Measurements from ENCODE around the gene APOB. TPM values are rescaled to one million over a fixed set of nuclear protein-coding genes. Genes with fewer than 3 reads are reported as not detected.

The APOB gene
- total RNA-seq, 4 donors from 2014 or later = 14.0 to 2,659 (median 1,284) TPM

DNA sequence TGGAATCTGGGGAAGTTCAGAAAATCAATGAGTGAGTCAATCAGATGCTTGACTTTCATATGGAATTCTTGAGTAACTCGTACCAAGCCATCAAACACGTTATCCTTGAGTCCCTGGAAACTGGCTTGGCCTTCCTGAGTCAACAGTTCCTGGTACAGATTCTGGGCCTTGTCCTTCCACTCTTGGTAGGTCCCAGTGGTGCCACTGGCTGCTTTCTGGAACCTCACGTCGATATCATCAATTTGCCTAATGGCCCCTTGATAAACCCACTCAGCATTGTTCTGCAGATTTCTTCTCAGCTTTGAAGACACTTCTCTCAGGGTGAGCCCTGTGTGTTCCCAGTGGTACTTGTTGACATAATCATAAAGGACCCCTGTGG lies 41.1 kb downstream of the APOB start:
- Histone ChIP-seq H3K4me1 (no peaks in the 10 kb centered on the region), H3K27ac (no peak overlapping the region), H3K36me3 (no peaks in the 10 kb centered on the region), H3K9me3 (no peaks in the 10 kb centered on the region), H3K4me3 (no peak overlapping the region), H3K27me3 (no peaks in the 10 kb centered on the region)
- DNase-seq = no peak
- TF ChIP-seq POLR2A (IDR thresholded peaks at IDR 0.05) = no peak
- TF ChIP-seq, protein P1, sequence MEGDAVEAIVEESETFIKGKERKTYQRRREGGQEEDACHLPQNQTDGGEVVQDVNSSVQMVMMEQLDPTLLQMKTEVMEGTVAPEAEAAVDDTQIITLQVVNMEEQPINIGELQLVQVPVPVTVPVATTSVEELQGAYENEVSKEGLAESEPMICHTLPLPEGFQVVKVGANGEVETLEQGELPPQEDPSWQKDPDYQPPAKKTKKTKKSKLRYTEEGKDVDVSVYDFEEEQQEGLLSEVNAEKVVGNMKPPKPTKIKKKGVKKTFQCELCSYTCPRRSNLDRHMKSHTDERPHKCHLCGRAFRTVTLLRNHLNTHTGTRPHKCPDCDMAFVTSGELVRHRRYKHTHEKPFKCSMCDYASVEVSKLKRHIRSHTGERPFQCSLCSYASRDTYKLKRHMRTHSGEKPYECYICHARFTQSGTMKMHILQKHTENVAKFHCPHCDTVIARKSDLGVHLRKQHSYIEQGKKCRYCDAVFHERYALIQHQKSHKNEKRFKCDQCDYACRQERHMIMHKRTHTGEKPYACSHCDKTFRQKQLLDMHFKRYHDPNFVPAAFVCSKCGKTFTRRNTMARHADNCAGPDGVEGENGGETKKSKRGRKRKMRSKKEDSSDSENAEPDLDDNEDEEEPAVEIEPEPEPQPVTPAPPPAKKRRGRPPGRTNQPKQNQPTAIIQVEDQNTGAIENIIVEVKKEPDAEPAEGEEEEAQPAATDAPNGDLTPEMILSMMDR (IDR thresholded peaks at IDR 0.05) = no peak

DNA sequence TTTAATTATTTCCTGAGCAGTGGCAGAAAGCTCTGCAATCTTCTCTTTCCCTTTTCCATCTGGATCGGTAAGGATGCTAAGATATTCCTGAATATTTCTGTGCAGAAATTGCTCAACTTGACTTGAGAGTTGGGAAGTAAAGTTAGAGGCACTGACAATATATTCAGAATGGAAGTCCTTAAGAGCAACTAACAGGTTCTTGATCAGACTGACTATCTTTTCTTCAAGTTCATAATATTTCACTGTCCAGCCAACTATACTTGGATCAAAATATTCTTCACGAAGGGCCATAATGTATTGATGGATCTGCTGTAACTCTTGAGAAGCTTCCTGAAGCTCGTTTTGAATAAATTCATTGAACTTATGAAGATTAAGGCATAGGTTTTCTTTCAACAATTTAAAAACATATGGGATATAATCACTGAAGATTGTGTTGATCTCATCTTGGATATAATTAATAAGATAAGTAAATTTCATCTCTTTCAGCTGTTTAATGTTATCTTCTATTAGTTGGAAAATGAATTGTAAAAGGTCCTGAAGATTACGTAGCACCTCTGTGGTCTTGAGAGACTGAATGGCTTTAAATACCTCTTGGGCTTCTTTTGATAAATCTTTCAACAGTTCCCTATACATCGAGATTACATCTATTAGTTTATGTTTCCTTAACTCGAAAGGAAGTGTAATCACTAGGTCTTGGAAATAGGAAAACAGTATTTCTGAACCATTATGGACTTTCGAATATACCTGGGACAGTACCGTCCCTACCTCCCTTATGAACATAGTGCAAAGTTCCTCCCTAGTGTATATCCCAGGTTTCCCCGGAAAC lies 41.7 kb downstream of the APOB start:
- Histone ChIP-seq H3K36me3 (no peaks in the 10 kb centered on the region), H3K4me1 (no peaks in the 10 kb centered on the region)
- TF ChIP-seq POLR2A (IDR thresholded peaks at IDR 0.05) = no peak
- TF ChIP-seq, protein P1 (IDR thresholded peaks at IDR 0.05) = no peak

DNA sequence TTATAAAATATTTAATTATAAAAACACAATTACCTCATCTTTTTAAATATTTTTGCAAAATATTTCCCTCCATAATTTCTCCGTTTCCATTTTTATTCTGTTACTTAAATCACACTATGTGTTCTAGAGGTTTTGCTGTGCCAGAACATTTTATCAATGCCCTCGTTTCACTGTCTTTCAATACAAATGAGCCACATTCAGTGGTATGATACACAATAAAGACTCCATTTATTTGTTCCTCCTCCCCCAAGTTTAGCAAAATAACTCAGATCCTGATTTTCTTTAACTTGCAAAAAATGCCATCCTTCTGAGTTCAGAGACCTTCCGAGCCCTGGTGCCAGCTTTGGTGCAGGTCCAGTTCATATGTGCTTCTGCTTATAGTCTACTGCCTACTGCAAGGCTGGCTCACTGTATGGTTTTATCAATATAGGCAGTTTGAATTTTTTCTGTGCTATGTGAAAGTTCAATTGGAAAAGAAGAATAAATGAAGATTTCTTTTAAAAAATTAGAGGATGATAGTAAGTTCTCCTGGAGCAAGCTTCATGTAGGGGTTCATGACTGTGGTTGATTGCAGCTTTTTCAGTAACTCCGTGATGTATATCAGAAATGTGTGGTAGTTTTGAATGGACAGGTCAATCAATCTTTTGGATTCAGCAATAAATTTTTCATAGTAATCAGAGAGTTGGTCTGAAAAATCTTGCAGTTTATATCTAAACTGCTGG lies 42.5 kb downstream of the APOB start:
- no peaks in the 10 kb centered on the region for H3K27me3 ChIP-seq
- no peak overlapping the region for H3K27ac ChIP-seq
- no peaks in the 10 kb centered on the region for H3K9me3 ChIP-seq
- DNase-seq = no peak
- H3K4me3 ChIP-seq = no peak overlapping the region
- H3K36me3 ChIP-seq = no peaks in the 10 kb centered on the region
- no peaks in the 10 kb centered on the region for H3K4me1 ChIP-seq
- TF ChIP-seq, protein P1 (IDR thresholded peaks at IDR 0.05) = no peak
- no peak for TF ChIP-seq POLR2A (IDR thresholded peaks at IDR 0.05)

More for the DNA sequence above, 41.7 kb downstream of the APOB start:
- no peaks in the 10 kb centered on the region for H3K9me3 ChIP-seq
- DNase-seq = no peak
- H3K27me3 ChIP-seq = no peaks in the 10 kb centered on the region
- H3K4me3 ChIP-seq = no peak overlapping the region
- no peak overlapping the region for H3K27ac ChIP-seq

DNA sequence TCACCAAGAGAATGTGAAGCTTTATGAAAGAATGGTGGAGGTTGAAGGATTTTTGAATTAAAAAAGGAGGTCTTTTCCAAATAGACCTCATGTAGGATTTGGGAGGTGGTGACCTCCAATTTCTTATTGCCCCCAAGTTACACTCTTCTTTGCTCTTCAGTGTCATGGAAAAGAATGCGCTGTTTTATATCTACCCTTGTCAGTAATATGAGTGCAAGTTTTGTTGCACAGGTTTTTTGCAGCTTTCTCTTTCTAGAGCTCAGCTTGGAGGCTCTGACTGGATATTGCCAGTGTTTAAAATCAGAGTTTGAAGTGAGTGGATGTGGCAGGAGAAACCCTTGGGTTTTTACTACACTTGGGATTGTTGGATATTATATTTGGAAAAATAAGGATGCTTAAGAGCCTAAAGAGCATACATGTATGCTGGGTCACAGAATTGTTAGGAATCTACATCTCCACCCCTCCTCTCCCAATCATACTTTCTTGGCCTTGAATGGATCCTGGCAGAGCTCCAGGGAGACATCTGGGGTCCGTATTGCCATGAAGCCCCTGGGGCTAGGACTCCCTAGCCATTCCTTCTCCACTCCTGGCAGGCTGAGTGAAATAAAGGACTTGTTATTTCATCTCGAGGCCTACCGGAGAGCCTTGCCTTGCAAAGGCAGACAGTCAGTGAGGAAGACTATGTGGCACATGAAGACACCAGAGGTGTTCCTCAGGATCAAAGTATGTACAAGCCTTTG lies 43.8 kb downstream of the APOB start:
- Histone ChIP-seq H3K4me3 (no peak overlapping the region), H3K27ac (no peak overlapping the region), H3K4me1 (no peaks in the 10 kb centered on the region), H3K9me3 (no peaks in the 10 kb centered on the region), H3K36me3 (no peaks in the 10 kb centered on the region), H3K27me3 (no peaks in the 10 kb centered on the region)
- no peak for TF ChIP-seq POLR2A (IDR thresholded peaks at IDR 0.05)
- TF ChIP-seq, protein P1 (IDR thresholded peaks at IDR 0.05) = no peak
- no peak for DNase-seq

DNA sequence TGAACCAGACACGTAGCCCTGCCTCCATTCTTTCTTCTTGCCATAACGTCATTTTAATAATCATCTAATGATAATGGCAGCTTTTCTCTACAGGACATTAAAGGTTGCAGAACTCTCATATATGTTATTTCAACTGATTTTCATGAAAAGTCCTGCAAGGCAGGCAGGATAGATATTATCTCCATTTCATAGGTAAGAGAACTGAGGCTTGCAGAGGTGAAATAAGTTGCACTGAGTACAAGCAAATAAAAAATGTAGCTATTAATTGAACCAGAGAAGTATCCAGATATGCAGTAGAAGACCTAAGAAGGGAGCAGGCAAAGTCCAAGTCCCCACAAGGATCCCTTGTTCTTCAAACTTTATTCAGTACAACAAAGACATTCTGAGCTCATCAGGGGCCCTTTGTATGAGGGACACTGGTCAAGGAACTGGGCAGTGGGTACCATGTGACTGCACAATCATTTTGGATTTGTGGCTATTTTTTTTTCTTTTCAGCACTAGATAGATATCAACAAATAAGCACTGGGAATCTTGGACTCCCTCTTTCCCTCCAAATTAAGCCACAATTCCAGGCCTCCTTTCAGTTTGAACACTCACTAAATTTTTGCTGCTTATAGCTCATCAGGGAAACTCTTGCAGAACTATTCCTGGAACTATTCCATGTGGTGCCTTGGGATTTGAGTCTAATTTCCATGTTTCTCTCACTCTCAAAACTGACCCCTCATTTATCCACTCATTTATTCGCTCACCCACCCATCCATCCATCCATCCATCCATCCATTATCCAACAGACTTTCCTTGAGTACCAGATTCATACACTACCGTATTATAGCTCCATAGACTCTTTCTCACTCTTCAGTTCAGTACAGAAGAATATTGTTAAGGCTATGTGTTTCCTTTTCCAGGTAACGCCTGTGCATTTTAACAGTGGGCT lies 44.6 kb downstream of the APOB start:
- DNase-seq = no peak
- Histone ChIP-seq H3K36me3 (no peaks in the 10 kb centered on the region), H3K4me3 (no peak overlapping the region), H3K4me1 (no peaks in the 10 kb centered on the region), H3K9me3 (no peaks in the 10 kb centered on the region), H3K27ac (no peak overlapping the region), H3K27me3 (no peaks in the 10 kb centered on the region)
- TF ChIP-seq POLR2A (IDR thresholded peaks at IDR 0.05) = no peak
- TF ChIP-seq, protein P1 (IDR thresholded peaks at IDR 0.05) = no peak

All from Peyer's patch (tissue), 4 donors.